ENCODE data around the gene CLRN1.

Gene CLRN1

GRCh38 chr3:150942221-150942620 lies 30.3 kb downstream of the CLRN1 start:
- H3K4me3 ChIP-seq (ENCODE audit: low read length) = no peak overlapping the region
- DNase-seq (ENCODE audit: low read depth) = no peak
- no peak for TF ChIP-seq CTCF (conservative IDR thresholded peaks at IDR 0.05; ENCODE audit: low read depth, low read length)

DNA sequence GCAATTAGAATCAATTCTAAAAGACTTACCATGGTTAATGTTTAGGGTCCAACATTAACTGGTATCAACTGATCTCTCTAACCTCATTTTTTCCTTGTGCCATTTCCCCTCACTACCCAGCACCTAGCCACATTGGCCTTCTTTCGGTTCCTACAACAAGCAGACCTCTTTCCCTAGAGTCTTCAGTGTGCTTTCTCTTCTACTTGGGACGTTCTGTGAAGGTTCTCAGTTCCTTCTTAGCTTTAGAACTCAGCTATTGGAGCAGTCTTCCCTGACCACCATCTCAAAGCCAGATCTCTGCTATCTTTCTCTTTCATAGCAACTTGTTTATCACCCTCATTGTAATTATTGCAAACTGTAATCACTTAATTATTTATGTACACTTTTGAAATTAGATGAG lies 35.8 kb downstream of the CLRN1 start:
- no peak for DNase-seq (ENCODE audit: low read depth)
- no peak for TF ChIP-seq CTCF (conservative IDR thresholded peaks at IDR 0.05; ENCODE audit: low read depth, low read length)
- no peak overlapping the region for H3K4me3 ChIP-seq (ENCODE audit: low read length)

GRCh38 chr3:150933473-150933995 lies 39.0 kb downstream of the CLRN1 start:
- no peak overlapping the region for H3K4me3 ChIP-seq (ENCODE audit: low read length)
- no peak for DNase-seq (ENCODE audit: low read depth)
- no peak for TF ChIP-seq CTCF (conservative IDR thresholded peaks at IDR 0.05; ENCODE audit: low read depth, low read length)

GRCh38 chr3:150931745-150932144 lies 40.8 kb downstream of the CLRN1 start:
- DNase-seq (ENCODE audit: low read depth) = no peak
- H3K4me3 ChIP-seq (ENCODE audit: low read length) = no peak overlapping the region
- no peak for TF ChIP-seq CTCF (conservative IDR thresholded peaks at IDR 0.05; ENCODE audit: low read depth, low read length)

GRCh38 chr3:150930839-150931238 lies 41.7 kb downstream of the CLRN1 start:
- DNase-seq (ENCODE audit: low read depth) = no peak
- TF ChIP-seq CTCF (conservative IDR thresholded peaks at IDR 0.05; ENCODE audit: low read depth, low read length) = no peak
- no peak overlapping the region for H3K4me3 ChIP-seq (ENCODE audit: low read length)

DNA sequence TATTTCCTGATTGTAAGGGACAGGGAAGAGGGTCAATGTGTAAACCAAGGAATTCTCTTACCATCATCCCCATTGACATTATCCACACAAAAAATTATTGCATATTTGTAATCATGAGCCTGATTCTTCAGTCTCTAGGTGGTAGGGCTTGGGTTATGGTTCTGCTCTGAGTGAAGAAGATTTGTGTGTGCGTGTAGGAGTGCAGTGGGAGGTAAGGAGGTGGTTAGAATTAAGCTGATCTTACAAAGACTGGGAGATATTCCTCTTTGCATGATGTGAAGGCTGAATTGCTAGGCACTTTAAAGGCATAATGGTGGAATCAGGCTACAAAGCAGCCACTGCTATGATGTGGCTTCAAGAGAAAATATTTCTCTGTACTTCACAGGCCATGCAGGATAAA lies 44.3 kb downstream of the CLRN1 start:
- TF ChIP-seq CTCF (conservative IDR thresholded peaks at IDR 0.05; ENCODE audit: low read depth, low read length) = no peak
- no peak for DNase-seq (ENCODE audit: low read depth)
- no peak overlapping the region for H3K4me3 ChIP-seq (ENCODE audit: low read length)

- DNase-seq (ENCODE audit: low read depth) = no peak
- no peak overlapping the region for H3K4me3 ChIP-seq (ENCODE audit: low read length)
- no peak for TF ChIP-seq CTCF (conservative IDR thresholded peaks at IDR 0.05; ENCODE audit: low read depth, low read length)
These were observed 46.2 kb downstream of the CLRN1 start for GRCh38 chr3:150926328-150926727.

All from retinal pigment epithelial cell (primary cell).